Heart left ventricle (tissue), 16 donors: ENCODE results near the gene CLEC18C. TPM values are rescaled to one million over a fixed set of nuclear protein-coding genes. Genes with fewer than 3 reads are reported as not detected.

ENCODE experiments used
- ATAC-seq, 4 donors: fragments of 200-7000 bp; cut with Tn5 transposase; one replicate each; pipeline ENCODE4 v1.9.1; 2020 to 2022; ENCODE audit warnings: moderate library complexity in 4 of 4, mild to moderate bottlenecking in 3 of 4, moderate number of reproducible peaks in 1 of 4
- DNase-seq, 5 donors: peaks; one replicate each; pipeline ENCODE4 v3.0.0-alpha.2; 2020
- H3K27ac ChIP-seq, 12 donors: fragments of 200-600 bp; sonication (generic) in 4 of 12; one replicate each; pipeline versions ENCODE4 v1.5.0 to v1.8.0; 2016 to 2022; ENCODE audit warnings: mild to moderate bottlenecking in 2 of 12
- H3K27me3 ChIP-seq, 9 donors: fragments of 200-600 bp; sonication (generic) in 2 of 9; one replicate each; pipeline versions ENCODE4 v1.5.1 to v1.8.0; 2016 to 2022; ENCODE audit warnings: mild to moderate bottlenecking in 3 of 9
- H3K36me3 ChIP-seq, 9 donors: fragments of 200-600 bp; sonication (generic) in 2 of 9; one replicate each; pipeline versions ENCODE4 v1.5.0 to v1.8.0; 2018 to 2022; ENCODE audit warnings: mild to moderate bottlenecking in 2 of 9
- H3K4me1 ChIP-seq, 12 donors: fragments of 200-600 bp; sonication (generic) in 4 of 12; one replicate each; pipeline versions ENCODE4 v1.5.0 to v1.8.0; 2016 to 2022; ENCODE audit warnings: mild to moderate bottlenecking in 3 of 12
- H3K4me3 ChIP-seq, 12 donors: fragments of 200-600 bp; sonication (generic) in 4 of 12; one replicate each; pipeline versions ENCODE4 v1.5.0 to v1.8.0; 2017 to 2022; ENCODE audit warnings: mild to moderate bottlenecking in 9 of 12, moderate library complexity in 4 of 12
- H3K9me3 ChIP-seq, 12 donors: fragments of 200-600 bp; sonication (generic) in 4 of 12; one replicate each; pipeline versions ENCODE4 v1.5.0 to v1.8.0; 2016 to 2022; ENCODE audit warnings: mild to moderate bottlenecking in 1 of 12
- POLR2A ChIP-seq, 2 donors: fragments of 450-650 bp; IDR thresholded peaks; one replicate each; pipeline ENCODE4 v1.6.1; 2017; ENCODE audit warnings: antibody characterized with exemption in 2 of 2, mild to moderate bottlenecking in 2 of 2, moderate library complexity in 2 of 2
- WGBS, 4 donors: extraction: QIAGEN DNeasy Blood & Tissue Kit in 2 of 4; methylation state at CpG; one replicate each; pipeline versions ENCODE4 v1.1.5 to v1.1.7; 2013 to 2018; 5-methylcytosine and 5-hydroxymethylcytosine counted together
- intact Hi-C, 10 donors: fragments of 100-400 bp; cut with DNase I; formaldehyde crosslinking; loops; one replicate each; pipeline versions ENCODE4 v1.11.1 to v1.14.2; 2022
- polyA plus RNA-seq, 2 donors: library from polyadenylated mRNA; stranded (reverse); fragments of 200-250 nt; gene quantifications; one replicate each; pipeline ENCODE4 v1.2.3, GENCODE V29; 2013
- total RNA-seq, 9 donors: library from RNA; depleted of rRNA in 2 of 9; stranded (reverse); fragments of >200 nt in 2 of 9; fragmentation: NEBNext Ultra II Directional in 3 of 9; extraction: Animal tissue kit (Norgen Biotek cat#: 25700) in 3 of 9; gene quantifications; one replicate each; pipeline versions ENCODE4 v1.1.0 to v1.2.4, GENCODE V29; 2016 to 2023
- TF ChIP-seq, protein P1 (sequence below), 12 donors: fragments of 200-600 bp; sonication (generic) in 4 of 12; IDR thresholded peaks; one replicate each; pipeline versions ENCODE4 v1.5.0 to v1.8.0; 2018 to 2022; ENCODE audit warnings: antibody characterized with exemption in 12 of 12, mild to moderate bottlenecking in 5 of 12
- donor health status: ischemic (EF 13 %, LVEDD 7.1; RV severe dilation, severe dysfunction).
- donor health status: healthy with polysubstance abuse.
- donor health status: DM: no; HTN: yes; CAD: no.
- donor health status: DM: no; HTN: no; CAD: no.
- donor health status: ischemic (EF 25% LVEDD 6.9; RV normal size, moderate dysfunction).
- donor health status: ischemic (EF 25% LVEDD 5.7; RV mildly dilated, moderate dysfunction).
- donor health status: healthy.
- donor health status: DM: yes; HTN: yes; CAD: no.
- donor health status: ischemic (EF 35%, LVEDD 5.7; RV mildly dilated, moderate dysfunction).
- donor health status: nonischemic (EF 11% LVEDD 7.7; RV severe dilation, severe dysfunction).
- donor health status: DM: yes; HTN: yes; CAD: no.
- donor health status: PGD.
- donor health status: ischemic (EF 29% LVEDD 5.4; RV normal size, mild dysfunction).
- donor health status: nonischemic (EF 23%, LVEDD 6.1; RV moderate dilation, normal function).

Gene CLEC18C
- total and polyA plus RNA-seq, 11 donors, result 0.09 to 0.34 (median 0.14) TPM; not detected in 5

DNA sequence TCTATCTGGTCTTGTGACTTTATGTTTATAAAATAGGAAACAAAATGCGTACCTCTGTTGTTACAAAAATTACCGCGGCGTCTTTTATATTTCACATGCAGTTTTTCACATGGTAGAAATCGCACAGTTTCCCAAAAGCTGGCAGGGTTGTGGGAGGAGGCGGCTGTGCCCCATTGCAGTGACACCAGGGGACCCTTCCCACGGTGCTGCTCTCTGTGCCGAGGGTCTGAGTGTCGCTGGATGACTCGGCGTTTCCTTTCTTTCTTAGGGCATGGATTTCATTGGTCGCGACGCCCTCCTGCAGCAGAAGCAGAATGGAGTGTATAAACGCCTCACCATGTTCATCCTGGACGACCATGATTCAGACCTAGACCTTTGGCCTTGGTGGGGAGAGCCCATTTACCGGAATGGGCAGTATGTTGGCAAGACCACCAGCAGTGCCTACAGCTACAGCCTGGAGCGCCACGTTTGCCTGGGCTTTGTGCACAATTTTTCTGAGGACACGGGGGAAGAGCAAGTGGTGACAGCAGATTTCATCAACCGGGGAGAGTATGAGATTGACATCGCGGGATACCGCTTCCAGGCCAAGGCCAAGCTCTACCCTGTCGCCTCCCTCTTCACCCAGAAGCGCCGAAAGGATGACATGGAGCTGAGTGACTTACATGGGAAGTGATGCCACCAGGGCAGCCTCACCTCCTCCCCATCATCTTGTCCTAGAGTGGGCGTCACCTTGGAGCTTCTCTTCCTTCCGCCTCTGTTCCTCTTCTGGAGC lies 17.2 kb upstream of the CLEC18C start:
- 91 to 93% (median 93%) methylated on average over 29 of the region's 29 CpGs for WGBS, 4 donors
- no peaks in the 10 kb centered on the region for H3K9me3 ChIP-seq
- DNase-seq (no peak), ATAC-seq (no peak)
- H3K27ac ChIP-seq, result no peak overlapping the region
- H3K4me1 ChIP-seq, result no peaks in the 10 kb centered on the region
- TF ChIP-seq, protein P1, sequence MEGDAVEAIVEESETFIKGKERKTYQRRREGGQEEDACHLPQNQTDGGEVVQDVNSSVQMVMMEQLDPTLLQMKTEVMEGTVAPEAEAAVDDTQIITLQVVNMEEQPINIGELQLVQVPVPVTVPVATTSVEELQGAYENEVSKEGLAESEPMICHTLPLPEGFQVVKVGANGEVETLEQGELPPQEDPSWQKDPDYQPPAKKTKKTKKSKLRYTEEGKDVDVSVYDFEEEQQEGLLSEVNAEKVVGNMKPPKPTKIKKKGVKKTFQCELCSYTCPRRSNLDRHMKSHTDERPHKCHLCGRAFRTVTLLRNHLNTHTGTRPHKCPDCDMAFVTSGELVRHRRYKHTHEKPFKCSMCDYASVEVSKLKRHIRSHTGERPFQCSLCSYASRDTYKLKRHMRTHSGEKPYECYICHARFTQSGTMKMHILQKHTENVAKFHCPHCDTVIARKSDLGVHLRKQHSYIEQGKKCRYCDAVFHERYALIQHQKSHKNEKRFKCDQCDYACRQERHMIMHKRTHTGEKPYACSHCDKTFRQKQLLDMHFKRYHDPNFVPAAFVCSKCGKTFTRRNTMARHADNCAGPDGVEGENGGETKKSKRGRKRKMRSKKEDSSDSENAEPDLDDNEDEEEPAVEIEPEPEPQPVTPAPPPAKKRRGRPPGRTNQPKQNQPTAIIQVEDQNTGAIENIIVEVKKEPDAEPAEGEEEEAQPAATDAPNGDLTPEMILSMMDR (IDR thresholded peaks at IDR 0.05), result no peak
- TF ChIP-seq POLR2A (IDR thresholded peaks at IDR 0.05), result no peak
- H3K36me3 ChIP-seq, result peaks cover 12 to 100% (median 100%) of the 10 kb centered on the region in 9 donors
- H3K4me3 ChIP-seq, result no peak overlapping the region
- intact Hi-C loops, result loop anchor here in 2 of 10 donors (10.0 kb wide), 2 partner anchors 108 to 118 kb away; no protein-coding TSS in a partner anchor
- H3K27me3 ChIP-seq, result no peaks in the 10 kb centered on the region

DNA sequence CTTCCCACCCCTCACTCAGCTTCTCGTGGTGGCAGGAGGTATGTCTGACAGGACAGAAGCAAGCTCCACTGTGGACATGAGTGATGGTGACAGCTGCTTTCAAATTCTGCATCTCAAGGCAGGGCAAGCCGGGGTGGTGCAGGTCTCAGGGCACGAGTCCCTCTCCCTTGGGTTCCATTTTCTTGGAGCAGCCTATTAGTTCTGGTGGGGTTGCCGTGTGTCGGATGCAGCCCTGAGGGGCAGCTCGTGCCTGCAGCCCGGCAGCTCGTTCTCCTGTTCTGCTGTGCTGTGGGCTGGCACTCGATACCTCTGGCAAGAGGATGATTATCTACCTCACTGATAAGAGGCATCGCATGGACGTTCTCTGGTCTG lies 16.5 kb upstream of the CLEC18C start:
- no peak for TF ChIP-seq POLR2A (IDR thresholded peaks at IDR 0.05)
- TF ChIP-seq, protein P1 (IDR thresholded peaks at IDR 0.05), result no peak
- Histone ChIP-seq H3K4me1 (no peaks in the 10 kb centered on the region), H3K36me3 (peaks cover 8 to 100% (median 100%) of the 10 kb centered on the region in 9 donors), H3K27me3 (no peaks in the 10 kb centered on the region), H3K9me3 (no peaks in the 10 kb centered on the region), H3K27ac (no peak overlapping the region), H3K4me3 (no peak overlapping the region)
- WGBS, 4 donors, result 73 to 81% (median 77%) methylated on average over 11 of the region's 11 CpGs
- intact Hi-C loops, result loop anchor here in 2 of 10 donors (10.0 kb wide), 2 partner anchors 108 to 118 kb away; no protein-coding TSS in a partner anchor
- ATAC-seq (no peak), DNase-seq (no peak)

DNA sequence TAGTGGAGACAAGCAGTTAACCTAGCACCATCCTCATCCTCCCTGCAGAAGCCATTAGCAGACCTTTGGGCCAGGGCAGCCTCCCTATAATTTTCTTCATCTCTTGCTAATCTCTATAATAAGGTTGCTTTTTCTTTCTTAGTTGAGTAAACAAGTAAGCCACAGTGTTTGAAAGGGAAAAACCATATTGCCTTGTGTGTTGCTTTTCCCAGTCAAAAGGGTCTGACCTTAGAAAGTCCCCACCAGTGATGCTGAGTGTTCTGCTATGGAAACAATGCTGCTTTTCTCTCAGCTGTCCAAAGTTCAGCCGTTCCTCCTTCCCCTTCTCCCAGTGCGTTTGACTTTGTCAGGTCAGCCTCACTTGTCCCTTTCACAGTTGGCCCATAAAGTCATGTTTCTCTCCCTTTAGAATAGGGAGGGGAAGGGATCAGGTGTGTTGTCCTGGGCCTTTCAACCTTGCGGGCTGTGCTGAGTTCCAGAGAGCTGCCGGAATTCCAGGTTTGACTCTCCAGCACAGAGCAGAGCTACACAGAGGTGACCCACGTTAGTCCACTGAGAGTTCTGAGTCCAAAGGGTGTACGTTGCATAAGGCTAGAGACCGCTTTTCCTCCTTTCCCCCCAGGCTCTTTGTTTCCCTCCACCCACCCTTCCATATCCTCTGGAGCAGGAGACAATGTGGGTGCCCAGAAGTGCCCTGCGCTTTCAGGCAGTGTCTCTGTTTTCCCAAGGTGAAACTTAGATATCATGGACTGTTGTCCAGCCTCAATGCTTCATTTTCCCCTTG lies 15.9 kb upstream of the CLEC18C start:
- Histone ChIP-seq H3K4me1 (no peaks in the 10 kb centered on the region), H3K27ac (no peak overlapping the region), H3K36me3 (peaks cover 8 to 100% (median 99%) of the 10 kb centered on the region in 9 donors), H3K4me3 (no peak overlapping the region), H3K27me3 (no peaks in the 10 kb centered on the region), H3K9me3 (no peaks in the 10 kb centered on the region)
- no peak for DNase-seq
- no peak for ATAC-seq
- no peak for TF ChIP-seq POLR2A (IDR thresholded peaks at IDR 0.05)
- TF ChIP-seq, protein P1 (IDR thresholded peaks at IDR 0.05), result no peak
- intact Hi-C loops, result loop anchor here in 2 of 10 donors (10.0 kb wide), 2 partner anchors 107 to 117 kb away; no protein-coding TSS in a partner anchor
- WGBS, 4 donors, result 83 to 92% (median 90%) methylated on average over 8 of the region's 8 CpGs
